ENCODE data around the gene BBX. TPM values are rescaled to one million over a fixed set of nuclear protein-coding genes. Genes with fewer than 3 reads are reported as not detected.

Gene BBX
- total and polyA plus RNA-seq, 2 of the 13 experiments (the other 11 are each of a cell fraction or from before 2014, with no cell fraction given) = 13.7 to 23.2 TPM

- TF ChIP-seq ZNF772 (CRISPR knock-in tag; IDR thresholded peaks at IDR 0.05) (no peak), SALL1 (CRISPR knock-in tag; IDR thresholded peaks at IDR 0.05) (peak; percentile 60; the same call in 1 of the 2 replicates), ZNF205 (CRISPR knock-in tag; IDR thresholded peaks at IDR 0.05) (0 out of 2 replicates have a peak, but pooled peaks have one; percentile 19), ZNF441 (CRISPR knock-in tag; IDR thresholded peaks at IDR 0.05; ENCODE audit: borderline replicate concordance) (peak; percentile 57; the same call in 1 of the 2 replicates), ZNF335 (CRISPR knock-in tag; IDR thresholded peaks at IDR 0.05) (no peak), REXO4 (CRISPR knock-in tag; IDR thresholded peaks at IDR 0.05; ENCODE audit: borderline replicate concordance) (no peak), ZNF225 (CRISPR knock-in tag; IDR thresholded peaks at IDR 0.05) (no peak), ATAD3A (CRISPR knock-in tag; IDR thresholded peaks at IDR 0.05) (no peak), PAXIP1 (CRISPR knock-in tag; conservative IDR thresholded peaks at IDR 0.05) (peak; percentile 92), JDP2 (CRISPR knock-in tag; IDR thresholded peaks at IDR 0.05; ENCODE audit: borderline replicate concordance) (no peak), ZNF883 (CRISPR knock-in tag; IDR thresholded peaks at IDR 0.05; ENCODE audit: not compliant biosample characterization) (no peak), FLYWCH1 (CRISPR knock-in tag; IDR thresholded peaks at IDR 0.05) (no peak), AKAP8 (CRISPR knock-in tag; IDR thresholded peaks at IDR 0.05) (no peak), ZHX1 (CRISPR knock-in tag; IDR thresholded peaks at IDR 0.05; ENCODE audit: low read depth) (no peak), GABPA (IDR thresholded peaks at IDR 0.05; ENCODE audit: low read depth, low read length) (no peak), GABPA (CRISPR knock-in tag; IDR thresholded peaks at IDR 0.05; ENCODE audit: low read depth) (peak; percentile 47; the same call in 1 of the 2 replicates), ZNF614 (CRISPR knock-in tag; IDR thresholded peaks at IDR 0.05; ENCODE audit: borderline replicate concordance) (peak; percentile 46; the same call in 1 of the 2 replicates), FOXP4 (CRISPR knock-in tag; IDR thresholded peaks at IDR 0.05) (peak; percentile 88), RXRB (CRISPR knock-in tag; IDR thresholded peaks at IDR 0.05; ENCODE audit: borderline replicate concordance) (peak; percentile 73), ZFYVE20 (CRISPR knock-in tag; IDR thresholded peaks at IDR 0.05; ENCODE audit: borderline replicate concordance, low read depth) (no peak), PHF21A (CRISPR knock-in tag; IDR thresholded peaks at IDR 0.05) (peak; percentile 66)
Measured at GRCh38 chr3:107684431-107684925, 161.7 kb downstream of the BBX start (continued).
